ENCODE data around the gene ANKS1B. TPM values are rescaled to one million over a fixed set of nuclear protein-coding genes. Genes with fewer than 3 reads are reported as not detected.

The ANKS1B gene
- total RNA-seq, 1 experiment from 2014 or later = 0.54 TPM

DNA sequence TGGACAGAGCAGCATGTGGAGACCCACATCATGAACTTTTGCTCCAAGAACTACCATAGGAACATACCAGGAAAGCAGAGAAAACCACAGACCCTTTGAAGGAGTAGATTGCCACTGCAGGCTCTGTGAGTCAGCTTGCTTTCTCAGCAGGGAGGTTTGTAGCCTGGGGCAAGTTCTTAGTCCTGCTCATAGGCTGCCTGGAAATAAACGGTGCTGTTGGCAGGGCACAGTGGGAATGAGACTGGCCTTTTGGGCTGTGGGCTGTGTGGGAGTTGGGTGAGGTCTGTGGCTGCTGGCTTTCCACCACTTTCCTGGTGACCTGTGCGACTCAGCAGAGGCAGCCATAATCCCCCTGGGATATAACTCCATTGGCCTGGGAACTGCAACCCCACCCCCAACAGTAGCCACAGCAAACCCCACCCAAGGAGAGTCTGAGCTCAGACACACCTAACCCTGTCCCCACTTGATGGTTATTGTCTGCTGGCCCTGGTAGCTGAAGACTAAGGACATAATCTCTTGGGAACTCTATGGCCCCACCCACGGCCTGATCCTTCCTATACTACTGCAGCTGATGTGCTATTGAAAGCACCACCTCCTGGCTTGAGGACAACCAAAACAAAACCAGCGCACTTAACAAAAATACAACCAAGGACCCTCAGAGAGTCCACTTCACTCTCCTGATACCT lies 529.2 kb downstream of the ANKS1B start (continued):
- TF ChIP-seq CBX3 (IDR thresholded peaks at IDR 0.05; ENCODE audit: low read depth) = no peak
- TF ChIP-seq ELF1 (IDR thresholded peaks at IDR 0.05; ENCODE audit: borderline replicate concordance, low read depth) = no peak
- 0 out of 2 replicates have a peak, but pooled peaks have one; percentile 24 for TF ChIP-seq SP1 (IDR thresholded peaks at IDR 0.05; ENCODE audit: low read depth)
- no peak for TF ChIP-seq ZBTB33 (IDR thresholded peaks at IDR 0.05; ENCODE audit: extremely low read depth, insufficient replicate concordance, low read length)
- TF ChIP-seq, protein P1, sequence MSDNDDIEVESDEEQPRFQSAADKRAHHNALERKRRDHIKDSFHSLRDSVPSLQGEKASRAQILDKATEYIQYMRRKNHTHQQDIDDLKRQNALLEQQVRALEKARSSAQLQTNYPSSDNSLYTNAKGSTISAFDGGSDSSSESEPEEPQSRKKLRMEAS (IDR thresholded peaks at IDR 0.05) = 0 out of 2 replicates have a peak, but pooled peaks have one; percentile 25
- no peak for TF ChIP-seq POLR2A (IDR thresholded peaks at IDR 0.05; ENCODE audit: borderline replicate concordance, extremely low read depth, insufficient read depth, insufficient read length)
- TF ChIP-seq EGR1 (IDR thresholded peaks at IDR 0.05; ENCODE audit: low read depth) = 0 out of 2 replicates have a peak, but pooled peaks have one; percentile 27
- TF ChIP-seq JUND (IDR thresholded peaks at IDR 0.05) = peak; percentile 44
- TF ChIP-seq ZNF274 (IDR thresholded peaks at IDR 0.05; ENCODE audit: low read depth, low read length) = no peak
- no peak for TF ChIP-seq EZH2phosphoT487 (IDR thresholded peaks at IDR 0.05; ENCODE audit: borderline replicate concordance)
- TF ChIP-seq ATF3 (IDR thresholded peaks at IDR 0.05) = no peak
- 0 out of 2 replicates have a peak, but pooled peaks have one; percentile 27 for TF ChIP-seq FOSL1 (IDR thresholded peaks at IDR 0.05; ENCODE audit: low read depth)
- no peak for TF ChIP-seq CEBPB (IDR thresholded peaks at IDR 0.05; ENCODE audit: low read depth)

Measured in HCT116 (cell line).